IMR-90 (cell line): Measurements from ENCODE around the gene PRRG2. TPM values are rescaled to one million over a fixed set of nuclear protein-coding genes. Genes with fewer than 3 reads are reported as not detected.

Source experiments
- ATAC-seq: fragments of 200-7000 bp; cut with Tn5 transposase; 2 replicates; pipeline ENCODE4 v1.9.1; 2020; ENCODE audit warnings: low read depth, mild to moderate bottlenecking, moderate library complexity
- BruUV-seq: library from RNA; stranded (reverse); fragments of 400-500 nt; replicated peaks from 2 replicates; lab custom pipeline; 2021; lab: Mats Ljungman, UMichigan
- CTCF ChIA-PET: fragments of 300-600 bp; formaldehyde crosslinking; extraction: SDS; loops from one replicate; lab custom pipeline; 2021; ENCODE audit warnings: antibody characterized with exemption; lab: Yijun Ruan, JAX
- POLR2A ChIA-PET: fragments of 300-600 bp; sonication (Branson Sonifier 250); formaldehyde crosslinking; loops from one replicate; lab custom pipeline; 2022; ENCODE audit warnings: antibody characterized with exemption; ENCODE audit not compliant: unreplicated experiment; lab: Charles Lee
- DNase-seq: peaks from one replicate; pipeline ENCODE4 v3.0.0; 2013
- H2AFZ ChIP-seq: replicated peaks from 2 replicates; pipeline ENCODE3; 2013; ENCODE audit warnings: low read length, mild to moderate bottlenecking; ENCODE audit not compliant: poor library complexity
- H2AK5ac ChIP-seq: 2 replicates; pipeline ENCODE4 v1.6.1; 2013; ENCODE audit warnings: low read depth, low read length, inconsistent platforms
- H2AK9ac ChIP-seq: replicated peaks from 2 replicates; pipeline ENCODE3; 2013; ENCODE audit warnings: mild to moderate bottlenecking, low read depth, low read length, moderate library complexity; ENCODE audit not compliant: poor library complexity
- H2BK120ac ChIP-seq: 2 replicates; pipeline ENCODE4 v1.6.1; 2013; ENCODE audit warnings: low read depth, low read length, inconsistent platforms
- H2BK15ac ChIP-seq: 3 replicates; pipeline ENCODE4 v1.6.1; 2013; ENCODE audit warnings: low read depth, low read length, inconsistent platforms
- H2BK20ac ChIP-seq: 2 replicates; pipeline ENCODE4 v1.6.1; 2013; ENCODE audit warnings: low read depth, mild to moderate bottlenecking, inconsistent platforms, low read length, moderate library complexity
- H2BK5ac ChIP-seq: 2 replicates; pipeline ENCODE4 v1.6.1; 2013; ENCODE audit warnings: mild to moderate bottlenecking, low read depth, low read length, inconsistent platforms; ENCODE audit not compliant: poor library complexity, severe bottlenecking
- H3K14ac ChIP-seq: replicated peaks from 2 replicates; pipeline ENCODE4 v1.6.1; 2013; ENCODE audit warnings: low read depth, low read length, inconsistent platforms
- H3K18ac ChIP-seq: 2 replicates; pipeline ENCODE4 v1.6.1; 2013; ENCODE audit warnings: low read depth, low read length, control low read depth
- H3K23ac ChIP-seq: 2 replicates; pipeline ENCODE4 v1.6.1; 2013; ENCODE audit warnings: low read depth, low read length, inconsistent platforms
- H3K27ac ChIP-seq: 2 replicates; pipeline ENCODE4 v1.5.1; 2013; ENCODE audit warnings: mild to moderate bottlenecking, control low read depth, low read length; ENCODE audit not compliant: insufficient read depth
- H3K27me3 ChIP-seq: 2 replicates; pipeline ENCODE4 v1.6.1; 2013; ENCODE audit warnings: low read length; ENCODE audit not compliant: control insufficient read depth, insufficient read depth
- H3K36me3 ChIP-seq: 2 replicates; pipeline ENCODE4 v1.6.1; 2013; ENCODE audit warnings: low read length, mixed read lengths; ENCODE audit not compliant: control insufficient read depth, insufficient read depth
- H3K4ac ChIP-seq: 2 replicates; pipeline ENCODE4 v1.6.1; 2013; ENCODE audit warnings: low read depth, low read length, inconsistent platforms
- H3K4me1 ChIP-seq: 2 replicates; pipeline ENCODE4 v1.6.1; 2013; ENCODE audit warnings: low read length, mixed read lengths; ENCODE audit not compliant: control insufficient read depth, insufficient read depth
- H3K4me2 ChIP-seq: 2 replicates; pipeline ENCODE4 v1.6.1; 2013; ENCODE audit warnings: low read depth, mild to moderate bottlenecking, control low read depth, low read length, moderate library complexity
- H3K4me3 ChIP-seq: 2 replicates; pipeline ENCODE4 v1.5.1; 2013; ENCODE audit warnings: low read depth, mild to moderate bottlenecking, control low read depth, low read length, moderate library complexity; ENCODE audit not compliant: insufficient read depth
- H3K56ac ChIP-seq: 2 replicates; pipeline ENCODE4 v1.6.1; 2013; ENCODE audit warnings: low read length, inconsistent platforms; ENCODE audit not compliant: insufficient read depth; ENCODE audit errors: extremely low read depth
- H3K79me1 ChIP-seq, 2 experiments: 2 replicates each; pipeline ENCODE4 v1.6.1; 2013; ENCODE audit warnings: low read length in 2 of 2, inconsistent platforms in 1 of 2, low read depth in 1 of 2
- H3K9ac ChIP-seq: 2 replicates; pipeline ENCODE4 v1.6.1; 2013; ENCODE audit warnings: low read depth, low read length, control low read depth
- H3K9me1 ChIP-seq: 2 replicates; pipeline ENCODE4 v1.6.1; 2013; ENCODE audit warnings: low read length, inconsistent platforms; ENCODE audit not compliant: insufficient read depth
- H3K9me3 ChIP-seq: 2 replicates; pipeline ENCODE4 v1.6.1; 2013; ENCODE audit warnings: low read length; ENCODE audit not compliant: control insufficient read depth, insufficient read depth
- H4K20me1 ChIP-seq: 2 replicates; pipeline ENCODE4 v1.6.1; 2013; ENCODE audit warnings: low read length, inconsistent platforms; ENCODE audit not compliant: insufficient read depth
- H4K5ac ChIP-seq: 2 replicates; pipeline ENCODE4 v1.6.1; 2013; ENCODE audit warnings: mild to moderate bottlenecking, low read depth, low read length, control low read depth
- H4K8ac ChIP-seq, 2 experiments: 2 replicates each; pipeline ENCODE4 v1.6.1; 2013; ENCODE audit warnings: low read depth in 2 of 2, low read length in 2 of 2, control low read depth in 1 of 2, inconsistent platforms in 1 of 2
- H4K91ac ChIP-seq: 2 replicates; pipeline ENCODE4 v1.6.1; 2013; ENCODE audit warnings: low read depth, low read length, inconsistent platforms; ENCODE audit not compliant: insufficient read depth
- CEBPB ChIP-seq: IDR thresholded peaks from 2 replicates; pipeline ENCODE4 v1.6.1; 2012; ENCODE audit warnings: low read depth, low read length, improper control_type of control experiment
- CHD1 ChIP-seq: IDR thresholded peaks from 2 replicates; pipeline ENCODE4 v1.6.1; 2012; ENCODE audit warnings: low read depth, low read length, improper control_type of control experiment
- FOS ChIP-seq: fragments of 150-350 bp; IDR thresholded peaks from 2 replicates; pipeline ENCODE4 v1.6.1; 2016; ENCODE audit warnings: low read depth, low read length
- MAFK ChIP-seq: IDR thresholded peaks from 2 replicates; pipeline ENCODE4 v1.6.1; 2012; ENCODE audit warnings: low read depth, low read length, improper control_type of control experiment
- MAZ ChIP-seq: IDR thresholded peaks from 2 replicates; pipeline ENCODE4 v1.6.1; 2012; ENCODE audit warnings: low read depth, mild to moderate bottlenecking, low read length, improper control_type of control experiment, moderate library complexity, borderline replicate concordance
- MXI1 ChIP-seq: IDR thresholded peaks from 2 replicates; pipeline ENCODE4 v1.6.1; 2012; ENCODE audit warnings: low read depth, mild to moderate bottlenecking, low read length, moderate library complexity, borderline replicate concordance
- NFE2L2 ChIP-seq: fragments of 150-350 bp; IDR thresholded peaks from 2 replicates; pipeline ENCODE4 v1.6.1; 2016; ENCODE audit warnings: low read depth, mild to moderate bottlenecking, low read length
- POLR2A ChIP-seq: IDR thresholded peaks from 2 replicates; pipeline ENCODE4 v1.6.1; 2012; ENCODE audit warnings: mild to moderate bottlenecking, low read depth, low read length
- RAD21 ChIP-seq: IDR thresholded peaks from 2 replicates; pipeline ENCODE4 v1.6.1; 2012; ENCODE audit warnings: low read length, improper control_type of control experiment
- RCOR1 ChIP-seq: IDR thresholded peaks from 2 replicates; pipeline ENCODE4 v1.6.1; 2012; ENCODE audit warnings: mild to moderate bottlenecking, low read length, improper control_type of control experiment; ENCODE audit not compliant: insufficient replicate concordance
- RFX5 ChIP-seq: IDR thresholded peaks from 2 replicates; pipeline ENCODE4 v1.8.0; 2012; ENCODE audit warnings: low read depth, mild to moderate bottlenecking, low read length, moderate library complexity
- SMC3 ChIP-seq: fragments of 150-350 bp; IDR thresholded peaks from 2 replicates; pipeline ENCODE4 v1.6.1; 2016; ENCODE audit warnings: low read depth, mild to moderate bottlenecking, antibody characterized with exemption, low read length, moderate library complexity
- WGBS, 2 experiments: methylation state at CpG; one replicate each; pipeline versions ENCODE4 v1.1.5 to v1.1.7; 2013; ENCODE audit warnings: missing lambda C conversion rate in 2 of 2; ENCODE audit not compliant: insufficient read length in 1 of 2; ENCODE audit errors: extremely low coverage in 2 of 2; 5-methylcytosine and 5-hydroxymethylcytosine counted together
- dilution Hi-C: fragments of 300-500 bp; cut with HindIII; formaldehyde crosslinking; loops from one replicate; pipeline ENCODE4 v1.14.3; 2018; ENCODE audit warnings: low sequenced_read_pairs; ENCODE audit not compliant: unreplicated experiment
- in situ Hi-C: fragments of 300-500 bp; cut with MboI; formaldehyde crosslinking; loops from 3 replicates; pipeline ENCODE4 v1.14.3; 2019; ENCODE audit warnings: low sequenced_read_pairs, inconsistent platforms, mixed read lengths
- intact Hi-C: fragments of 100-400 bp; cut with micrococcal nuclease; formaldehyde crosslinking; loops from 2 replicates; pipeline ENCODE4 v1.10.0; 2022
- polyA plus RNA-seq, 3 experiments: library from polyadenylated mRNA; depleted of rRNA; stranded (reverse); fragments of >200 nt; gene quantifications; 2 replicates each; pipeline ENCODE4 v1.2.3, GENCODE V29; 2012; ENCODE audit warnings: low replicate concordance in 1 of 3
- total RNA-seq: library from RNA; depleted of rRNA; stranded (reverse); fragments of >200 nt; gene quantifications from 2 replicates; pipeline ENCODE4 v1.2.3, GENCODE V29; 2012
- TF ChIP-seq, protein P1 (sequence below): conservative IDR thresholded peaks from 2 replicates; pipeline ENCODE4 v1.5.1; 2012; ENCODE audit warnings: mild to moderate bottlenecking, low read depth, low read length, improper control_type of control experiment
- TF ChIP-seq, protein P2 (sequence below): fragments of 150-350 bp; IDR thresholded peaks from 2 replicates; pipeline ENCODE4 v1.6.1; 2017; ENCODE audit warnings: mild to moderate bottlenecking, antibody characterized with exemption, low read length, low read depth

The PRRG2 gene
- total and polyA plus RNA-seq, 2 of the 4 experiments (the other 2 are of a cell fraction): 0.14 to 0.54 TPM

DNA sequence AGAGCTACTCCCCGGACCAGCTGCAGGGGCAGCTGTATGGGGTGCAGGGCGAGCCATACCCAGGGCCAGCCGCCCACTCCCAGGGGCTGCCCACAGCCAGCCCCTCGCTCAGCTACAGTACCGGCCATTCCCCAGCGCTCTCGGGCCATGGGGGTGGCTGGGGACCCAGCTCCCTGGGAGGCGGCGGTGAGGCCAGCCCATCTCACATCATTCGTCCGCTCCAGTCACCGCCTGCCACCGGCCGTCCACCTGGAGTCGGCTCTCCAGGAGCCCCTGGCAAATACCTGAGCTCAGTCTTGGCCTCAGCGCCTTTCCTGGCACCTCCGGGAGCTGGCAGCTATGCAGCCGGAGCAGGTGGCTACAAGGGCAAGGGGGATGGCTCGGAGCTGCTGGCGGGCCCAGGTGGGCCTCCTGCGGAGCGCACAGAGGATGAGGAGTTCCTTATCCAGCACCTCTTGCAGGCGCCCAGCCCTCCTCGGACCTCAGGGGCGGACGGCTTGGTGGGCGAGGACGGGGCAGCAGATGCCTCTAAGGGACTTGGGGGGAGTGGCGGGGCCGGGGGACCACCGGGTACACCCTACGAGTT, 14.8 kb downstream of the PRRG2 start (continued):
- TF ChIP-seq CHD1 (no peak), FOS (no peak), MAZ (no peak), NFE2L2 (no peak)

DNA sequence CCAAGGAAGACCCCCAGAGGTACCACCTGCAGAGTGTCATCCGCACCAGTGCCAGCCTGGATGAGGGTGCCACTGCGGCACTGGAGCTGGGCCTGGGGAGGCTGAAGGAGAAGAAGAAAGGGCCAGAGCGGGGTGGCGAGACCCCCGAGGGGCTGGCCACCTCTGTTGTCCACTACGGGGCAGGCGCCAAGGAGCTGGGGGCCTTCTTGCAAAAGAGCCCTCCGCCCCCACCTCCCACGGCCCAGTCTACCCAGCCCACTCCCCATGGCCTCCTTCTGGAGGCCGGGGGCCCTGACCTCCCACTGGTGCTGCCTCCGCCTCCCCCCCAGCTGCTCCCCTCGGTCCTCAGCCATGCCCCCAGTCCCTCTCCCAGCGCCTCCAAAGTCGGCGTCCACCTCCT, 15.3 kb downstream of the PRRG2 start:
- Histone ChIP-seq H3K79me1 (peaks cover 18 to 47% of the 10 kb centered on the region in 2 experiments), H4K5ac (no peak overlapping the region), H3K14ac (no peak overlapping the region), H3K27me3 (no peaks in the 10 kb centered on the region), H3K27ac (no peak overlapping the region), H3K4me3 (no peak overlapping the region), H3K9me1 (peaks cover 3% of the 10 kb centered on the region; the same call in 1 of the 2 replicates), H2AK9ac (no peak overlapping the region), H4K20me1 (peaks cover 42% of the 10 kb centered on the region), H3K18ac (no peak overlapping the region), H3K56ac (no peak overlapping the region), H4K8ac (no peak overlapping the region), H2BK20ac (no peak overlapping the region), H3K4ac (no peak overlapping the region), H3K9ac (no peak overlapping the region), H2BK5ac (no peak overlapping the region), H3K23ac (no peak overlapping the region), H3K4me1 (peaks cover 7% of the 10 kb centered on the region; the same call in 1 of the 2 replicates), H3K4me2 (no peak overlapping the region), H2BK120ac (no peak overlapping the region), H2AFZ (no peak overlapping the region), H3K36me3 (peaks cover 57% of the 10 kb centered on the region), H2AK5ac (no peak overlapping the region), H3K9me3 (no peaks in the 10 kb centered on the region), H2BK15ac (no peak overlapping the region), H4K91ac (no peak overlapping the region)
- dilution Hi-C loops (no loop called here), in situ Hi-C loops (no loop called here), intact Hi-C loops (no loop called here)
- ATAC-seq (no peak), DNase-seq (no peak)
- 100% methylated on average over 2 of the region's 15 CpGs; no CpG with 5 or more reads in 1 of the 2 experiments for WGBS, 2 experiments
- ChIA-PET CTCF (no interaction called here), POLR2A (no interaction called here)
- BruUV-seq: no TSS peak
- TF ChIP-seq, protein P1, sequence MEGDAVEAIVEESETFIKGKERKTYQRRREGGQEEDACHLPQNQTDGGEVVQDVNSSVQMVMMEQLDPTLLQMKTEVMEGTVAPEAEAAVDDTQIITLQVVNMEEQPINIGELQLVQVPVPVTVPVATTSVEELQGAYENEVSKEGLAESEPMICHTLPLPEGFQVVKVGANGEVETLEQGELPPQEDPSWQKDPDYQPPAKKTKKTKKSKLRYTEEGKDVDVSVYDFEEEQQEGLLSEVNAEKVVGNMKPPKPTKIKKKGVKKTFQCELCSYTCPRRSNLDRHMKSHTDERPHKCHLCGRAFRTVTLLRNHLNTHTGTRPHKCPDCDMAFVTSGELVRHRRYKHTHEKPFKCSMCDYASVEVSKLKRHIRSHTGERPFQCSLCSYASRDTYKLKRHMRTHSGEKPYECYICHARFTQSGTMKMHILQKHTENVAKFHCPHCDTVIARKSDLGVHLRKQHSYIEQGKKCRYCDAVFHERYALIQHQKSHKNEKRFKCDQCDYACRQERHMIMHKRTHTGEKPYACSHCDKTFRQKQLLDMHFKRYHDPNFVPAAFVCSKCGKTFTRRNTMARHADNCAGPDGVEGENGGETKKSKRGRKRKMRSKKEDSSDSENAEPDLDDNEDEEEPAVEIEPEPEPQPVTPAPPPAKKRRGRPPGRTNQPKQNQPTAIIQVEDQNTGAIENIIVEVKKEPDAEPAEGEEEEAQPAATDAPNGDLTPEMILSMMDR: no peak
- TF ChIP-seq RAD21 (no peak), POLR2A (no peak), RCOR1 (no peak), MAFK (no peak), MXI1 (no peak), CEBPB (no peak), FOS (no peak), RFX5 (no peak), NFE2L2 (no peak), MAZ (no peak), SMC3 (no peak)
- TF ChIP-seq, protein P2, sequence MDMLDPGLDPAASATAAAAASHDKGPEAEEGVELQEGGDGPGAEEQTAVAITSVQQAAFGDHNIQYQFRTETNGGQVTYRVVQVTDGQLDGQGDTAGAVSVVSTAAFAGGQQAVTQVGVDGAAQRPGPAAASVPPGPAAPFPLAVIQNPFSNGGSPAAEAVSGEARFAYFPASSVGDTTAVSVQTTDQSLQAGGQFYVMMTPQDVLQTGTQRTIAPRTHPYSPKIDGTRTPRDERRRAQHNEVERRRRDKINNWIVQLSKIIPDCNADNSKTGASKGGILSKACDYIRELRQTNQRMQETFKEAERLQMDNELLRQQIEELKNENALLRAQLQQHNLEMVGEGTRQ: no peak
